SJSA1 (cell line): ENCODE measurements around the gene UGT2B28. TPM values are rescaled to one million over a fixed set of nuclear protein-coding genes. Genes with fewer than 3 reads are reported as not detected.
"Not testable (repeated sequence)": the region's sequence is repeated elsewhere in the genome, so short reads cannot be mapped to it uniquely, and the experiment has no call there.

Source experiments
- DNase-seq, 2 experiments: peaks; one replicate each; pipeline ENCODE4 v3.0.0-alpha.2; 2015 to 2020; ENCODE audit warnings: low spot score in 2 of 2, low read depth in 1 of 2
- H3K27ac ChIP-seq: fragments of 250-450 bp; sonication (Bioruptor Pico); 2 replicates; pipeline ENCODE4 v1.5.1; 2020; ENCODE audit warnings: mild to moderate bottlenecking, moderate library complexity
- H3K27me3 ChIP-seq: fragments of 250-450 bp; sonication (Bioruptor Pico); replicated peaks from 2 replicates; pipeline ENCODE4 v1.5.1; 2020; ENCODE audit warnings: mild to moderate bottlenecking, moderate library complexity
- H3K36me3 ChIP-seq: fragments of 250-450 bp; sonication (Bioruptor Pico); 2 replicates; pipeline ENCODE4 v1.5.1; 2020; ENCODE audit warnings: mild to moderate bottlenecking
- H3K4me1 ChIP-seq: fragments of 250-450 bp; sonication (Bioruptor Pico); replicated peaks from 2 replicates; pipeline ENCODE4 v1.6.1; 2021; ENCODE audit warnings: mild to moderate bottlenecking
- H3K4me3 ChIP-seq: fragments of 250-450 bp; sonication (Bioruptor Pico); 2 replicates; pipeline ENCODE4 v1.5.1; 2020; ENCODE audit warnings: mild to moderate bottlenecking
- H3K9me3 ChIP-seq: fragments of 250-450 bp; sonication (Bioruptor Pico); replicated peaks from 2 replicates; pipeline ENCODE4 v1.5.1; 2020; ENCODE audit warnings: mild to moderate bottlenecking
- total RNA-seq: library from RNA; depleted of rRNA; stranded (reverse); fragments of >200 nt; shearing (Covaris generic); gene quantifications from 2 replicates; pipeline ENCODE4 v1.2.3, GENCODE V29; 2014; rRNA removed

The UGT2B28 gene
- not detected in 2 replicates for total RNA-seq

- not testable (repeated sequence) for H3K4me3 ChIP-seq, DNase-seq, H3K27me3 ChIP-seq, H3K4me1 ChIP-seq, H3K27ac ChIP-seq, H3K9me3 ChIP-seq, H3K36me3 ChIP-seq
Observed at GRCh38 chr4:69280081-69280480, at the start of gene UGT2B28. TSS of gene UGT2B28 (plus strand) at chr4:69280475. CDS start at chr4:69280501, 26 bp downstream.

GRCh38 chr4:69239092-69239491 is 41.2 kb upstream of the UGT2B28 start:
- Histone ChIP-seq H3K9me3 (no peaks in the 10 kb centered on the region), H3K27me3 (no peaks in the 10 kb centered on the region), H3K36me3 (no peaks in the 10 kb centered on the region), H3K4me3 (no peak overlapping the region), H3K4me1 (no peaks in the 10 kb centered on the region), H3K27ac (no peak overlapping the region)
- DNase-seq, result no peak

- Histone ChIP-seq H3K9me3 (no peaks in the 10 kb centered on the region), H3K36me3 (no peaks in the 10 kb centered on the region), H3K4me1 (no peaks in the 10 kb centered on the region), H3K4me3 (no peak overlapping the region), H3K27ac (no peak overlapping the region), H3K27me3 (no peaks in the 10 kb centered on the region)
- no peak for DNase-seq
Observed at GRCh38 chr4:69239557-69240168, 40.6 kb upstream of the UGT2B28 start.

- not testable (repeated sequence) for H3K27me3 ChIP-seq, H3K27ac ChIP-seq, H3K4me3 ChIP-seq, DNase-seq, H3K4me1 ChIP-seq, H3K36me3 ChIP-seq, H3K9me3 ChIP-seq
Observed at GRCh38 chr4:69240787-69241186, 39.5 kb upstream of the UGT2B28 start.

- H3K27ac ChIP-seq, H3K36me3 ChIP-seq: not testable (repeated sequence)
Observed at GRCh38 chr4:69241746-69242145, 38.5 kb upstream of the UGT2B28 start.

GRCh38 chr4:69242562-69243240 is 37.6 kb upstream of the UGT2B28 start:
- DNase-seq, H3K4me1 ChIP-seq, H3K27ac ChIP-seq: not testable (repeated sequence)

More at GRCh38 chr4:69241746-69242145, 38.5 kb upstream of the UGT2B28 start:
- DNase-seq, H3K4me3 ChIP-seq, H3K4me1 ChIP-seq, H3K27me3 ChIP-seq, H3K9me3 ChIP-seq: not testable (repeated sequence)

GRCh38 chr4:69250884-69251283 is 29.4 kb upstream of the UGT2B28 start:
- H3K36me3 ChIP-seq, H3K27ac ChIP-seq, H3K4me3 ChIP-seq, DNase-seq, H3K4me1 ChIP-seq, H3K27me3 ChIP-seq, H3K9me3 ChIP-seq: not testable (repeated sequence)

More at GRCh38 chr4:69242562-69243240, 37.6 kb upstream of the UGT2B28 start:
- H3K9me3 ChIP-seq, H3K36me3 ChIP-seq, H3K4me3 ChIP-seq, H3K27me3 ChIP-seq: not testable (repeated sequence)

GRCh38 chr4:69253147-69253772 is 27.0 kb upstream of the UGT2B28 start:
- H3K4me1 ChIP-seq, H3K36me3 ChIP-seq, H3K9me3 ChIP-seq, DNase-seq, H3K4me3 ChIP-seq, H3K27me3 ChIP-seq, H3K27ac ChIP-seq: not testable (repeated sequence)

GRCh38 chr4:69268612-69269011 is 11.7 kb upstream of the UGT2B28 start:
- not testable (repeated sequence) for H3K9me3 ChIP-seq, H3K27ac ChIP-seq, DNase-seq, H3K4me3 ChIP-seq, H3K4me1 ChIP-seq, H3K36me3 ChIP-seq, H3K27me3 ChIP-seq

- H3K9me3 ChIP-seq, H3K36me3 ChIP-seq, H3K27ac ChIP-seq, H3K4me1 ChIP-seq, H3K4me3 ChIP-seq, H3K27me3 ChIP-seq, DNase-seq: not testable (repeated sequence)
Observed at GRCh38 chr4:69296356-69296755, 16.1 kb downstream of the UGT2B28 start.

GRCh38 chr4:69308426-69309033 is 28.3 kb downstream of the UGT2B28 start:
- H3K27ac ChIP-seq, H3K27me3 ChIP-seq, H3K9me3 ChIP-seq, H3K4me1 ChIP-seq, H3K36me3 ChIP-seq, DNase-seq, H3K4me3 ChIP-seq: not testable (repeated sequence)

GRCh38 chr4:69309549-69310076 is 29.3 kb downstream of the UGT2B28 start:
- H3K9me3 ChIP-seq, H3K4me1 ChIP-seq, H3K27me3 ChIP-seq, H3K4me3 ChIP-seq, H3K27ac ChIP-seq, H3K36me3 ChIP-seq, DNase-seq: not testable (repeated sequence)

- DNase-seq, H3K9me3 ChIP-seq, H3K4me1 ChIP-seq, H3K27me3 ChIP-seq, H3K4me3 ChIP-seq, H3K27ac ChIP-seq, H3K36me3 ChIP-seq: not testable (repeated sequence)
Observed at GRCh38 chr4:69310262-69310661, 30.0 kb downstream of the UGT2B28 start.
